Measurements from ENCODE around the gene SIGLEC9. TPM values are rescaled to one million over a fixed set of nuclear protein-coding genes. Genes with fewer than 3 reads are reported as not detected.

The SIGLEC9 gene
- total and polyA plus RNA-seq, 10 of the 15 experiments (the other 5 are each of a cell fraction or from before 2014, with no cell fraction given): 0.10 TPM; not detected in 9

- ATAC-seq (no peak), FAIRE-seq (no peak), DNase-seq (ENCODE audit: low read depth, low spot score) (no peak)
- no peaks in the 10 kb centered on the region for H4K20me1 ChIP-seq (ENCODE audit: control insufficient read depth, insufficient read depth)
- H3K36me3 ChIP-seq (ENCODE audit: control insufficient read depth in 2 of 2, insufficient read depth in 2 of 2, low read length in 1 of 2): no peaks in the 10 kb centered on the region
- RAD21 ChIA-PET (ENCODE audit: unreplicated experiment): no interaction called here
- H3K4me2 ChIP-seq (ENCODE audit: control insufficient read depth, insufficient read depth): no peak within 1 kb of the TSS
- H3K27me3 ChIP-seq (replicated peaks in 1 of 2; ENCODE audit: control insufficient read depth in 2 of 2, insufficient read depth in 2 of 2, low read length in 1 of 2): no peaks in the 10 kb centered on the region; a peak in 1 of 4 replicates
- POLR2A ChIA-PET: no interaction called here
- no peak within 1 kb of the TSS for H3K9ac ChIP-seq (ENCODE audit: control insufficient read depth, insufficient read depth, low read length)
- BruUV-seq (replicated peaks): no TSS peak
- no peak within 1 kb of the TSS for H3K27ac ChIP-seq (ENCODE audit: control insufficient read depth, insufficient read depth)
- H3K4me3 ChIP-seq: no peak within 1 kb of the TSS
- no peak within 1 kb of the TSS for H2AFZ ChIP-seq (ENCODE audit: control insufficient read depth, low read depth, low read length)
- H3K9me3 ChIP-seq (replicated peaks; ENCODE audit: control insufficient read depth, insufficient read depth, low read length): no peaks in the 10 kb centered on the region
- CTCF ChIA-PET: interaction anchor here (1.0 kb wide), 1 partner anchor 17 kb away, joined by 3 read pairs; no protein-coding TSS in a partner anchor
- SMC1A ChIA-PET (ENCODE audit: uncharacterized antibody, unreplicated experiment): no interaction called here
- H3K4me1 ChIP-seq (ENCODE audit: control insufficient read depth, insufficient read depth, low read length): no peaks in the 10 kb centered on the region
- in situ Hi-C loops (cut with MboI): no loop called here
- intact Hi-C loops (cut with micrococcal nuclease; ENCODE audit: unreplicated experiment): no loop called here
- 62% methylated on average over 14 of the region's 14 CpGs for WGBS (ENCODE audit: insufficient coverage, insufficient replicate concordance, low lambda C conversion rate, missing lambda C conversion rate)
- TF ChIP-seq CEBPB (IDR thresholded peaks at IDR 0.05; ENCODE audit: borderline replicate concordance in 1 of 2, low read depth in 2 of 2, low read length in 2 of 2) (no peak), PRDM15 (CRISPR knock-in tag; IDR thresholded peaks at IDR 0.05) (no peak), LARP7 (IDR thresholded peaks at IDR 0.05) (no peak), RELA (IDR thresholded peaks at IDR 0.05; ENCODE audit: borderline replicate concordance, partially characterized antibody) (no peak), NFYA (IDR thresholded peaks at IDR 0.05; ENCODE audit: borderline replicate concordance, low read depth, low read length) (no peak), SIX5 (IDR thresholded peaks at IDR 0.05; ENCODE audit: low read depth, low read length, severe bottlenecking) (no peak), NKRF (conservative IDR thresholded peaks at IDR 0.05) (no peak), E4F1 (IDR thresholded peaks at IDR 0.05; ENCODE audit: borderline replicate concordance, partially characterized antibody) (no peak), HDAC6 (IDR thresholded peaks at IDR 0.05; ENCODE audit: unreplicated experiment) (no peak), BMI1 (IDR thresholded peaks at IDR 0.05; ENCODE audit: borderline replicate concordance) (no peak), MTA2 (IDR thresholded peaks at IDR 0.05; ENCODE audit: low read depth) (no peak)
- no peaks in the 10 kb centered on the region for H3K79me2 ChIP-seq (ENCODE audit: control insufficient read depth, insufficient read depth, low read length)
These were observed 17.4 kb downstream of the SIGLEC9 start, which contains the start of gene SIGLEC7 for GRCh38 chr19:51142119-51142518. SIGLEC7 (plus strand) TSS chr19:51142301; CDS start chr19:51142370, 69 bp downstream.
